ENCODE measurements around the gene SLC4A5. TPM values are rescaled to one million over a fixed set of nuclear protein-coding genes. Genes with fewer than 3 reads are reported as not detected.

SLC4A5 gene
- total RNA-seq, 1 experiment from 2014 or later, result 1.8 TPM

DNA sequence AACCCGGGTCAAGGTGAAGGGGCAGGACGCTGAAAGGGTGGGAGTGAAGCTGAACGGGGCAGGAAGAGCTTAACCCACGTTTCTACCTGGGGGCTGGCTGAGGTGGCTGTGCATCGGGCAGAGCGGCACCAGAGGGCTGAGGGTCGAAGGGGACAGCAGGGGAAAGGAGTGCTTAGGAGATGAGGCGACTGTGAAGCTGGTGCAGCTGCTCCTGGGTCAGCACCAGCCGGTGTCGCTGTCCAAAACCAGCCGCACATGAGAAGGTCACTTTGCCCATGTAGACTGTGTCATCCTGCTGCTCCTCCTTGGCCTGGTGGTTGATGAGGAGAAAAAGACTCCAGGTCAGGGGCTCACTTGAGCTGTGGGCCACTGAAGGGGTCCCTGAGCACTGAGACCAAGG, 18.1 kb upstream of the SLC4A5 start:
- ATAC-seq (no peak), DNase-seq (ENCODE audit: low spot score) (no peak)
- no peaks in the 10 kb centered on the region for H3K9me3 Mint-ChIP-seq
- ChIA-PET CTCF (interaction anchor here (1.1 to 1.9 kb wide), 4 partner anchors 10 to 28 kb away, joined by 3 to 11 read pairs (median 4); no protein-coding TSS in a partner anchor), POLR2A (no interaction called here)
- no peaks in the 10 kb centered on the region for H3K27me3 Mint-ChIP-seq (ENCODE audit: low read depth)
- TF ChIP-seq RORB (CRISPR knock-in tag; IDR thresholded peaks at IDR 0.05) (no peak), FOXK1 (CRISPR knock-in tag; IDR thresholded peaks at IDR 0.05) (no peak), HMGA2 (CRISPR knock-in tag; IDR thresholded peaks at IDR 0.05) (no peak), ZBTB21 (CRISPR knock-in tag; IDR thresholded peaks at IDR 0.05; ENCODE audit: borderline replicate concordance) (no peak), ZNF416 (CRISPR knock-in tag; IDR thresholded peaks at IDR 0.05) (no peak)
- TF ChIP-seq, protein P1, sequence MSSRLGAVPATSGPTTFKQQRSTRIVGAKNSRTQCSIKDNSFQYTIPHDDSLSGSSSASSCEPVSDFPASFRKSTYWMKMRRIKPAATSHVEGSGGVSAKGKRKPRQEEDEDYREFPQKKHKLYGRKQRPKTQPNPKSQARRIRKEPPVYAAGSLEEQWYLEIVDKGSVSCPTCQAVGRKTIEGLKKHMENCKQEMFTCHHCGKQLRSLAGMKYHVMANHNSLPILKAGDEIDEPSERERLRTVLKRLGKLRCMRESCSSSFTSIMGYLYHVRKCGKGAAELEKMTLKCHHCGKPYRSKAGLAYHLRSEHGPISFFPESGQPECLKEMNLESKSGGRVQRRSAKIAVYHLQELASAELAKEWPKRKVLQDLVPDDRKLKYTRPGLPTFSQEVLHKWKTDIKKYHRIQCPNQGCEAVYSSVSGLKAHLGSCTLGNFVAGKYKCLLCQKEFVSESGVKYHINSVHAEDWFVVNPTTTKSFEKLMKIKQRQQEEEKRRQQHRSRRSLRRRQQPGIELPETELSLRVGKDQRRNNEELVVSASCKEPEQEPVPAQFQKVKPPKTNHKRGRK (CRISPR knock-in tag; IDR thresholded peaks at IDR 0.05; ENCODE audit: borderline replicate concordance), result no peak
- TF ChIP-seq, protein P2, sequence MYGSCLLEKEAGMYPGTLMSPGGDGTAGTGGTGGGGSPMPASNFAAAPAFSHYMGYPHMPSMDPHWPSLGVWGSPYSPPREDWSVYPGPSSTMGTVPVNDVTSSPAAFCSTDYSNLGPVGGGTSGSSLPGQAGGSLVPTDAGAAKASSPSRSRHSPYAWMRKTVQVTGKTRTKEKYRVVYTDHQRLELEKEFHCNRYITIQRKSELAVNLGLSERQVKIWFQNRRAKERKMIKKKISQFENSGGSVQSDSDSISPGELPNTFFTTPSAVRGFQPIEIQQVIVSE (CRISPR knock-in tag; IDR thresholded peaks at IDR 0.05; ENCODE audit: borderline replicate concordance), result no peak
- TF ChIP-seq, protein P3, sequence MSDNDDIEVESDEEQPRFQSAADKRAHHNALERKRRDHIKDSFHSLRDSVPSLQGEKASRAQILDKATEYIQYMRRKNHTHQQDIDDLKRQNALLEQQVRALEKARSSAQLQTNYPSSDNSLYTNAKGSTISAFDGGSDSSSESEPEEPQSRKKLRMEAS (CRISPR knock-in tag; IDR thresholded peaks at IDR 0.05), result no peak
- TF ChIP-seq, protein P4, sequence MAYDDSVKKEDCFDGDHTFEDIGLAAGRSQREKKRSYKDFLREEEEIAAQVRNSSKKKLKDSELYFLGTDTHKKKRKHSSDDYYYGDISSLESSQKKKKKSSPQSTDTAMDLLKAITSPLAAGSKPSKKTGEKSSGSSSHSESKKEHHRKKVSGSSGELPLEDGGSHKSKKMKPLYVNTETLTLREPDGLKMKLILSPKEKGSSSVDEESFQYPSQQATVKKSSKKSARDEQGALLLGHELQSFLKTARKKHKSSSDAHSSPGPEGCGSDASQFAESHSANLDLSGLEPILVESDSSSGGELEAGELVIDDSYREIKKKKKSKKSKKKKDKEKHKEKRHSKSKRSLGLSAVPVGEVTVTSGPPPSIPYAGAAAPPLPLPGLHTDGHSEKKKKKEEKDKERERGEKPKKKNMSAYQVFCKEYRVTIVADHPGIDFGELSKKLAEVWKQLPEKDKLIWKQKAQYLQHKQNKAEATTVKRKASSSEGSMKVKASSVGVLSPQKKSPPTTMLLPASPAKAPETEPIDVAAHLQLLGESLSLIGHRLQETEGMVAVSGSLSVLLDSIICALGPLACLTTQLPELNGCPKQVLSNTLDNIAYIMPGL (CRISPR knock-in tag; IDR thresholded peaks at IDR 0.05), result no peak
- TF ChIP-seq, protein P5, sequence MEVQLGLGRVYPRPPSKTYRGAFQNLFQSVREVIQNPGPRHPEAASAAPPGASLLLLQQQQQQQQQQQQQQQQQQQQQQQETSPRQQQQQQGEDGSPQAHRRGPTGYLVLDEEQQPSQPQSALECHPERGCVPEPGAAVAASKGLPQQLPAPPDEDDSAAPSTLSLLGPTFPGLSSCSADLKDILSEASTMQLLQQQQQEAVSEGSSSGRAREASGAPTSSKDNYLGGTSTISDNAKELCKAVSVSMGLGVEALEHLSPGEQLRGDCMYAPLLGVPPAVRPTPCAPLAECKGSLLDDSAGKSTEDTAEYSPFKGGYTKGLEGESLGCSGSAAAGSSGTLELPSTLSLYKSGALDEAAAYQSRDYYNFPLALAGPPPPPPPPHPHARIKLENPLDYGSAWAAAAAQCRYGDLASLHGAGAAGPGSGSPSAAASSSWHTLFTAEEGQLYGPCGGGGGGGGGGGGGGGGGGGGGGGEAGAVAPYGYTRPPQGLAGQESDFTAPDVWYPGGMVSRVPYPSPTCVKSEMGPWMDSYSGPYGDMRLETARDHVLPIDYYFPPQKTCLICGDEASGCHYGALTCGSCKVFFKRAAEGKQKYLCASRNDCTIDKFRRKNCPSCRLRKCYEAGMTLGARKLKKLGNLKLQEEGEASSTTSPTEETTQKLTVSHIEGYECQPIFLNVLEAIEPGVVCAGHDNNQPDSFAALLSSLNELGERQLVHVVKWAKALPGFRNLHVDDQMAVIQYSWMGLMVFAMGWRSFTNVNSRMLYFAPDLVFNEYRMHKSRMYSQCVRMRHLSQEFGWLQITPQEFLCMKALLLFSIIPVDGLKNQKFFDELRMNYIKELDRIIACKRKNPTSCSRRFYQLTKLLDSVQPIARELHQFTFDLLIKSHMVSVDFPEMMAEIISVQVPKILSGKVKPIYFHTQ (CRISPR knock-in tag; IDR thresholded peaks at IDR 0.05), result no peak
- H3K36me3 Mint-ChIP-seq, result peaks cover 69% of the 10 kb centered on the region
- H3K4me3 Mint-ChIP-seq, result no peak overlapping the region
- peaks cover 16% of the 10 kb centered on the region for H3K4me1 Mint-ChIP-seq
- H3K27ac Mint-ChIP-seq, result no peak overlapping the region

DNA sequence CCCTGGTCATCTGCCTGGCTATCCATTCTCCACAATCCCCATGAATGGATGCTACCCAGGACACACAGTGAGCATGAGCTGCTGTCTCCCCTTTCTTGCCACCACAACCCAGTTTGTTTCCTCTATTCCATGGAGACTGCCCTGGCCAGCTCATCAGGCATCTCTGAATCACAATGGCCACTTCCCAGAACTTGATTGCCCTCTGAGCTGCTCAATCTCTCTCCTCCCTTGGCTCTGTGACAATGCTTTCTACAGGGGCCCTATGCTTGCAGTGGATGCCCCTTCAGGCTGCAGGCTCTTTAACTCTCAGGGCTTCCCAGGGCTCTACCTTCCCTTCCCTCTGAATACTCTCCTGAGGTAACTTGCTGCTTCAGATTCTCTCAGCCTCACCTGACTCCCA, 14.4 kb upstream of the SLC4A5 start:
- Mint-ChIP-seq H3K27me3 (ENCODE audit: low read depth) (no peaks in the 10 kb centered on the region; the same call in 1 of the 2 replicates), H3K4me1 (peaks cover 16% of the 10 kb centered on the region), H3K27ac (peak overlapping the region; percentile 61; the same call in 1 of the 2 replicates), H3K4me3 (no peak overlapping the region), H3K36me3 (peaks cover 41% of the 10 kb centered on the region), H3K9me3 (no peaks in the 10 kb centered on the region)
- ATAC-seq, result peak; percentile 89
- CTCF ChIA-PET, result interaction anchor here (0.6 to 2.5 kb wide), 4 partner anchors 23 to 43 kb away, joined by 3 to 18 read pairs (median 4); no protein-coding TSS in a partner anchor
- no peak for DNase-seq (ENCODE audit: low spot score)
- TF ChIP-seq, protein P6, sequence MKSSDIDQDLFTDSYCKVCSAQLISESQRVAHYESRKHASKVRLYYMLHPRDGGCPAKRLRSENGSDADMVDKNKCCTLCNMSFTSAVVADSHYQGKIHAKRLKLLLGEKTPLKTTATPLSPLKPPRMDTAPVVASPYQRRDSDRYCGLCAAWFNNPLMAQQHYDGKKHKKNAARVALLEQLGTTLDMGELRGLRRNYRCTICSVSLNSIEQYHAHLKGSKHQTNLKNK (CRISPR knock-in tag; IDR thresholded peaks at IDR 0.05), result no peak
- no peak for TF ChIP-seq NR2C2 (CRISPR knock-in tag; IDR thresholded peaks at IDR 0.05)
- TF ChIP-seq, protein P5 (CRISPR knock-in tag; IDR thresholded peaks at IDR 0.05), result no peak
- TF ChIP-seq, protein P7, sequence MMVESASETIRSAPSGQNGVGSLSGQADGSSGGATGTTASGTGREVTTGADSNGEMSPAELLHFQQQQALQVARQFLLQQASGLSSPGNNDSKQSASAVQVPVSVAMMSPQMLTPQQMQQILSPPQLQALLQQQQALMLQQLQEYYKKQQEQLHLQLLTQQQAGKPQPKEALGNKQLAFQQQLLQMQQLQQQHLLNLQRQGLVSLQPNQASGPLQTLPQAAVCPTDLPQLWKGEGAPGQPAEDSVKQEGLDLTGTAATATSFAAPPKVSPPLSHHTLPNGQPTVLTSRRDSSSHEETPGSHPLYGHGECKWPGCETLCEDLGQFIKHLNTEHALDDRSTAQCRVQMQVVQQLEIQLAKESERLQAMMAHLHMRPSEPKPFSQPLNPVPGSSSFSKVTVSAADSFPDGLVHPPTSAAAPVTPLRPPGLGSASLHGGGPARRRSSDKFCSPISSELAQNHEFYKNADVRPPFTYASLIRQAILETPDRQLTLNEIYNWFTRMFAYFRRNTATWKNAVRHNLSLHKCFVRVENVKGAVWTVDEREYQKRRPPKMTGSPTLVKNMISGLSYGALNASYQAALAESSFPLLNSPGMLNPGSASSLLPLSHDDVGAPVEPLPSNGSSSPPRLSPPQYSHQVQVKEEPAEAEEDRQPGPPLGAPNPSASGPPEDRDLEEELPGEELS (CRISPR knock-in tag; IDR thresholded peaks at IDR 0.05), result no peak
- TF ChIP-seq OVOL2 (CRISPR knock-in tag; IDR thresholded peaks at IDR 0.05; ENCODE audit: borderline replicate concordance), result no peak
- TF ChIP-seq, protein P8, sequence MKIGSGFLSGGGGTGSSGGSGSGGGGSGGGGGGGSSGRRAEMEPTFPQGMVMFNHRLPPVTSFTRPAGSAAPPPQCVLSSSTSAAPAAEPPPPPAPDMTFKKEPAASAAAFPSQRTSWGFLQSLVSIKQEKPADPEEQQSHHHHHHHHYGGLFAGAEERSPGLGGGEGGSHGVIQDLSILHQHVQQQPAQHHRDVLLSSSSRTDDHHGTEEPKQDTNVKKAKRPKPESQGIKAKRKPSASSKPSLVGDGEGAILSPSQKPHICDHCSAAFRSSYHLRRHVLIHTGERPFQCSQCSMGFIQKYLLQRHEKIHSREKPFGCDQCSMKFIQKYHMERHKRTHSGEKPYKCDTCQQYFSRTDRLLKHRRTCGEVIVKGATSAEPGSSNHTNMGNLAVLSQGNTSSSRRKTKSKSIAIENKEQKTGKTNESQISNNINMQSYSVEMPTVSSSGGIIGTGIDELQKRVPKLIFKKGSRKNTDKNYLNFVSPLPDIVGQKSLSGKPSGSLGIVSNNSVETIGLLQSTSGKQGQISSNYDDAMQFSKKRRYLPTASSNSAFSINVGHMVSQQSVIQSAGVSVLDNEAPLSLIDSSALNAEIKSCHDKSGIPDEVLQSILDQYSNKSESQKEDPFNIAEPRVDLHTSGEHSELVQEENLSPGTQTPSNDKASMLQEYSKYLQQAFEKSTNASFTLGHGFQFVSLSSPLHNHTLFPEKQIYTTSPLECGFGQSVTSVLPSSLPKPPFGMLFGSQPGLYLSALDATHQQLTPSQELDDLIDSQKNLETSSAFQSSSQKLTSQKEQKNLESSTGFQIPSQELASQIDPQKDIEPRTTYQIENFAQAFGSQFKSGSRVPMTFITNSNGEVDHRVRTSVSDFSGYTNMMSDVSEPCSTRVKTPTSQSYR (CRISPR knock-in tag; IDR thresholded peaks at IDR 0.05), result no peak
- TF ChIP-seq, protein P9, sequence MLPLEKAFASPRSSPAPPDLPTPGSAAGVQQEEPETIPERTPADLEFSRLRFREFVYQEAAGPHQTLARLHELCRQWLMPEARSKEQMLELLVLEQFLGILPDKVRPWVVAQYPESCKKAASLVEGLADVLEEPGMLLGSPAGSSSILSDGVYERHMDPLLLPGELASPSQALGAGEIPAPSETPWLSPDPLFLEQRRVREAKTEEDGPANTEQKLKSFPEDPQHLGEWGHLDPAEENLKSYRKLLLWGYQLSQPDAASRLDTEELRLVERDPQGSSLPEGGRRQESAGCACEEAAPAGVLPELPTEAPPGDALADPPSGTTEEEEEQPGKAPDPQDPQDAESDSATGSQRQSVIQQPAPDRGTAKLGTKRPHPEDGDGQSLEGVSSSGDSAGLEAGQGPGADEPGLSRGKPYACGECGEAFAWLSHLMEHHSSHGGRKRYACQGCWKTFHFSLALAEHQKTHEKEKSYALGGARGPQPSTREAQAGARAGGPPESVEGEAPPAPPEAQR (CRISPR knock-in tag; IDR thresholded peaks at IDR 0.05), result no peak
- POLR2A ChIA-PET, result no interaction called here
